Type B pancreatic cell (in vitro differentiated cells): Measurements from ENCODE around the gene MT2A. TPM values are rescaled to one million over a fixed set of nuclear protein-coding genes. Genes with fewer than 3 reads are reported as not detected.

Experiments
- DNase-seq: peaks from one replicate; pipeline ENCODE4 v3.0.0; 2021; ENCODE audit warnings: mixed read lengths; ENCODE audit not compliant: unreplicated experiment; ENCODE audit errors: extremely low spot score
- H3K27ac Mint-ChIP-seq: 2 replicates; pipeline ENCODE4 v1.8.0; 2021; ENCODE audit warnings: mild to moderate bottlenecking, mixed read lengths
- H3K27me3 Mint-ChIP-seq: 2 replicates; pipeline ENCODE4 v1.8.0; 2021; ENCODE audit warnings: mixed read lengths
- H3K36me3 Mint-ChIP-seq: 2 replicates; pipeline ENCODE4 v1.8.0; 2021; ENCODE audit warnings: mixed read lengths
- H3K4me1 Mint-ChIP-seq: one replicate; pipeline ENCODE4 v1.8.0; 2021; ENCODE audit warnings: mixed read lengths; ENCODE audit not compliant: unreplicated experiment
- H3K4me3 Mint-ChIP-seq: 2 replicates; pipeline ENCODE4 v1.8.0; 2021; ENCODE audit warnings: mild to moderate bottlenecking, mixed read lengths
- H3K9me3 Mint-ChIP-seq: 2 replicates; pipeline ENCODE4 v1.8.0; 2021; ENCODE audit warnings: mixed read lengths
- CTCF ChIP-seq: fragments of 200-600 bp; sonication (generic); conservative IDR thresholded peaks from 2 replicates; pipeline ENCODE4 v1.5.0; 2021; ENCODE audit warnings: antibody characterized with exemption, mild to moderate bottlenecking
- total RNA-seq: library from RNA; stranded (reverse); gene quantifications from 2 replicates; pipeline ENCODE4 v1.2.1, GENCODE V29; 2021; ENCODE audit warnings: low replicate concordance

The MT2A gene
- total RNA-seq, 1 donor from 2014 or later: 18.2 TPM

GRCh38 chr16:56649820-56650219 lies 41.4 kb downstream of the MT2A start:
- no peak for DNase-seq
- Mint-ChIP-seq H3K27ac (peak overlapping the region; percentile 16), H3K9me3 (no peaks in the 10 kb centered on the region), H3K4me1 (no peaks in the 10 kb centered on the region), H3K4me3 (no peak overlapping the region), H3K27me3 (peaks cover 95% of the 10 kb centered on the region), H3K36me3 (no peaks in the 10 kb centered on the region)
- no peak for TF ChIP-seq CTCF

GRCh38 chr16:56651586-56651985 lies 43.2 kb downstream of the MT2A start, which contains the start of gene MT1B:
TSS of gene MT1B (plus strand) at chr16:56651886. CDS start at chr16:56651954, 68 bp downstream.
- no peak for TF ChIP-seq CTCF
- Mint-ChIP-seq H3K4me3 (no peak within 1 kb of the TSS), H3K27ac (no peak within 1 kb of the TSS)

GRCh38 chr16:56652600-56652999 lies 44.2 kb downstream of the MT2A start:
- Mint-ChIP-seq H3K27ac (no peak overlapping the region), H3K36me3 (no peaks in the 10 kb centered on the region), H3K4me1 (no peaks in the 10 kb centered on the region), H3K9me3 (no peaks in the 10 kb centered on the region), H3K4me3 (no peak overlapping the region), H3K27me3 (peaks cover 89% of the 10 kb centered on the region)
- DNase-seq: no peak
- no peak for TF ChIP-seq CTCF

More at GRCh38 chr16:56651586-56651985, 43.2 kb downstream of the MT2A start, which contains the start of gene MT1B:
- DNase-seq: no peak
- Mint-ChIP-seq H3K27me3 (peaks cover 91% of the 10 kb centered on the region), H3K4me1 (no peaks in the 10 kb centered on the region), H3K9me3 (no peaks in the 10 kb centered on the region), H3K36me3 (no peaks in the 10 kb centered on the region)

GRCh38 chr16:56653218-56653617 lies 44.8 kb downstream of the MT2A start:
- H3K4me1 Mint-ChIP-seq: peaks cover 4% of the 10 kb centered on the region
- H3K36me3 Mint-ChIP-seq: no peaks in the 10 kb centered on the region
- H3K4me3 Mint-ChIP-seq: no peak overlapping the region
- DNase-seq: no peak
- no peak for TF ChIP-seq CTCF
- H3K27me3 Mint-ChIP-seq: peaks cover 89% of the 10 kb centered on the region
- no peak overlapping the region for H3K27ac Mint-ChIP-seq
- no peaks in the 10 kb centered on the region for H3K9me3 Mint-ChIP-seq

- Mint-ChIP-seq H3K9me3 (no peaks in the 10 kb centered on the region), H3K27me3 (peaks cover 89% of the 10 kb centered on the region), H3K27ac (peak within 1 kb of the TSS; percentile 78), H3K4me3 (peak within 1 kb of the TSS; percentile 93), H3K4me1 (peaks cover 10% of the 10 kb centered on the region), H3K36me3 (no peaks in the 10 kb centered on the region)
- TF ChIP-seq CTCF: no peak
- no peak for DNase-seq
Measured at GRCh38 chr16:56657555-56658326, 49.4 kb downstream of the MT2A start, which contains the start of gene MT1F. TSS of gene MT1F (plus strand) at chr16:56657959. CDS start at chr16:56658059, 100 bp downstream.
